H1 (cell line): ENCODE results near the gene USP36. TPM values are rescaled to one million over a fixed set of nuclear protein-coding genes. Genes with fewer than 3 reads are reported as not detected.

Experiments
- USF2 ChIP-seq: IDR thresholded peaks from 2 replicates; pipeline ENCODE4 v1.6.1; 2011; ENCODE audit warnings: low read length, improper control_type of control experiment
- polyA plus RNA-seq, 7 experiments: library from polyadenylated mRNA; depleted of rRNA in 3 of 7; stranded (reverse) in 5 of 7; unstranded in 2 of 7; fragments of >200 nt in 5 of 7; fragments of 200-250 nt in 2 of 7; gene quantifications; 1 replicate in 5 of 7; 2 replicates in 1 of 7; 4 replicates in 1 of 7; pipeline versions ENCODE4 v1.2.1 to v1.2.3, GENCODE V29; 2011 to 2013; ENCODE audit warnings: missing spikeins in 2 of 7, mixed read lengths in 2 of 7
- total RNA-seq: library from RNA; stranded (reverse); fragmentation: NEBNext Ultra II Directional; extraction: Animal tissue kit (Norgen Biotek cat#: 25700); gene quantifications from 2 replicates; pipeline ENCODE4 v1.2.1, GENCODE V29; 2021

The USP36 gene
- total and polyA plus RNA-seq, 2 of the 8 experiments (the other 6 are each of a cell fraction or from before 2014, with no cell fraction given): 40.7 to 67.7 TPM

- no peak for TF ChIP-seq USF2
- TF ChIP-seq, all 59 proteins: peak for 0
Measured at GRCh38 chr17:78859051-78859450, 18.4 kb upstream of the USP36 start (continued).
